NCI-H524 treated with DMSO at 0.1 percent for 48 hours (cell line): ENCODE results near the gene EPB42.
"Not testable (repeated sequence)": the region's sequence is repeated elsewhere in the genome, so short reads cannot be mapped to it uniquely, and the experiment has no call there.

Experiments used
- DNase-seq: peaks from one replicate; lab custom pipeline; 2025; lab: John Stamatoyannopoulos, UW

Gene EPB42

GRCh38 chr15:43212299-43212698, 8.5 kb downstream of the EPB42 start:
- no peak for DNase-seq

GRCh38 chr15:43211224-43211735, 9.5 kb downstream of the EPB42 start:
- DNase-seq, result no peak

DNA sequence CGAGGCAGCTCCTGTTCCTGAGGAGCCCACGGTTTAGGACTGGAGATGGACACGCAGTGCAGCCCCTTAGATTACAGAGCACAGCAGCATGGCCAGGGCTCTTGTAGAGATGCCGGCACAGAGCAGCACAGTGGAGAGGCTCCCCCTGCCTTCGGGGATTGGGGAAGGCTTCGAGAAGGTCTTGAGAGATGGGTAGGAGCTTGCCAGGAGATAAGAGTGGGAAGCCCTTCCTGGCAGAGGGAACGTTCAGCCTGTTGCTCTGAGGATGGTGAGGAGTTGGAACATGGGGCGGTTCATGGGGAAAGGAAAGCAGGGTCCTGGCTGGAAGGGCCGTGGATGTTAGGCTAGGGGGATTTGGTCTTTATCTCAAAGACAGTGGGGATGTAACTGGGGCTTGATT, 10.0 kb downstream of the EPB42 start:
- no peak for DNase-seq

GRCh38 chr15:43210172-43210745, 10.6 kb downstream of the EPB42 start:
- no peak for DNase-seq

DNA sequence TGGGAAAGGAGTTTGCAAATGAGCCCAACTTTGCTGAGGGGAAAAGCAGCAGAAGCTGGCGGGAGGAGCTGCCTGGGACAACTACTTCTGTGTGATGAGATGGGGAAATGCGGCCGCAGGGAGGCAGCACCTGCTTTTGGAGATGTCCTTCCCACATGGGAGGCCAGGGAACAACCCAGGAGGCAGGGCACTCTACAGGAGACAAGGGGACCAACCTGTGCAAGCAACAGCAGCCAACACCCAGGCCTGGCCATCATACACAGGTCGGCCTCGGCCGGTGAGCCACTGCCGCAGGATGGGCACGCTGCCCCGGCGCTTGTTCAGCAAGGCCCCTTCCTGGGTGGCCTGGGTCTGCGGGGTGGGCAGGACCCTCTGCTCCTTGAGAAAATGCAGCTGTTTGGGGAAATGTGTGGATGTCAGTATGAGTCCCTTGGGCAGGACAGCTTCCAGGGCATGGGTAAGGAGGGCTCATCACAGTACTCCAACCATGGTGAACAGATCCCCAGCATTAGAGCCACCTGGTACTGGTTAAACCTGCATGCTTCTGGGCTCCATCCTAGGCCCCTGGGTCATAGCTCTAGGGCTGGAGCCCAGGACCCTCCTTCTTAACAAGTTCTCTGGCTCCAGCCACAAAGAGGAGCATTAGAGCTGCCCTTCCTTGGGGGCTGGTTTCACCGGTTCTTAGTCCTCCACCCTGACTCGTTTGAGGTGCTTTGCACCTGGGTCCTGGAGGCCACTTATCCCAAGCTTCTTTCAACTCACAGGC, 11.6 kb downstream of the EPB42 start:
- no peak for DNase-seq

DNA sequence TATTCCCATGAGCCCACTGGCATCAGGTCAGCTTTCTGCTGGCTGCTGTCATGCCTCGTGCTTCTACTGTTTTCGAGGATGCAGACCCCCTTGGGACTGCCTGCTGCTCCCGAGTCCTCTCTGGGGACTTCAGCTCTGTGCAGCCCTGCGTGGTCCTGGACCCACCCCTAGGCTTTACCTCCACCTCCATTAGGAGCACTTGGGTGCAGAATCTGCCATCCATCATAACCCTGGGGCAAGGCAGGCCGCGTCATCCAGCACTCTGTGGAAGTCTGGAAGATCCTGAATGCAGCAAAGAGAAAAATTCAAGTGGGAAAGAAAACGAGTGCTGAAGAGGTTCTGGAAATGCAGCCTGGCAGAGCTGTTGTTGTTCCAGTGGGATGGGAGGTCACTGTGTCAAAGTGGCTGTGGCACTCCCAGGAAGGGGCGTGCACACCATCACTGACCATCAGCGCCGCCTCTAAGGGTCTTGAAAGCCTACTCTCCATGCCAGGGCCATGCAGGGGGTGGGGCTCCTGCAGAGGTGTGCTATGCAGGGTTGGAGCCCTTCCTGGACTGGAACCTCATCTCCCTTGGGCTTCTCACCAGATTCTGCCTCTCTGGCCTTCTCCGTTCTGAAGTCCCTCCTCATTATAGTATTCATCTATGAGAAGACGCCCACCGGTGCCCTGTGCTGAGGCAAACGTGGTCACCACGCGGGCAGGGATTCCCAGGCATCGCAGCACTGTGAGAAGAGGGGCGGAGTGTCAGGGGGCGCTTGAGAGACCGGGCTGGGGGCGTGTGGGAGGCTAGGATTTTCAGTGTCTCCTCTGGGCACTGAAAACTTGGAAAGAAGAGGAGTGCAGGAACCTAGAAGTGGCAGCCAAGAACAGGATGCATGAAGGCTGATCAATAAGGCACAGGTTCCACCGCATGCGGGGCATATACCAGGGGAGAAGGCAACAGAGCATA, 12.5 kb downstream of the EPB42 start:
- DNase-seq, result no peak

DNA sequence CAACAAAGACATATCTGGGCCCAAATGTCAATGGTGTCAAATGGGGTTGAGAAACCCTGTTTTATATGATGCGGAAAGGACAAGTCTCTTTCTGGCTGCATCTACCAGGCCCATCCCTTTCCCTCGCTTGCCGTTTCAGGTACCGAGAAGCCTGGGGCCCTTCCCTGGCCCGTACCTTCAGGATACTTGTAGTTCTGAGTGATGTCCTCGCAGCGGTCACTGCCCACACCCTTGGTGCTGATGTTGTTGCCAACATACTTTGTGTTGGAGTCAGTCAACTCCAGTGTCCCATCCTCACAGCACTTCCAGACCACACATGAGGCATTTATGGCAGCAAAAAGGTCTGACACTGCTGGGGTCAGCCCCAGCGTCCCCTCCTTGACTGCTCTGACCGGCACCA, 13.8 kb downstream of the EPB42 start:
- no peak for DNase-seq

DNA sequence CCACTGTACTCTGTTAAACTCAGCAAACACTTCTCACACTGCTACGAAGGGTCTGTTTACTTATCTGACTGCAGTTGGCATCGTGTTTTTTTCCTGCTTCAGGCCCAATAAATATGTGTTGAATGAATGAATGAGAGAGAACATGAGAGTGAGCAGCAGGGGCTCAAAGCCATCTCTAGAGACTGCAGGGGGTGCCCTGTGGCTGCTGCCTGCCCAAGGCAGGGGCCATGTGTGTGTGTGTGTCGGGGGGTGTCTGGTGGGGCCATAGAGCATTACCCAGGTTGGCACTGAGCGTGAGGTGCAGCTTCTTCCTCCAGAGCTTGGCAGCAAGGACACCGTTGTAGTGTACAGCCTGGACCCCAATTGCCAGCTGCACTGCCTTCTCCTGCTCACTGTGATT, 14.8 kb downstream of the EPB42 start:
- DNase-seq, result no peak

- no peak for DNase-seq
Observed at GRCh38 chr15:43204016-43204901, 16.6 kb downstream of the EPB42 start.

GRCh38 chr15:43199945-43200488, 20.8 kb downstream of the EPB42 start:
- DNase-seq, result no peak

DNA sequence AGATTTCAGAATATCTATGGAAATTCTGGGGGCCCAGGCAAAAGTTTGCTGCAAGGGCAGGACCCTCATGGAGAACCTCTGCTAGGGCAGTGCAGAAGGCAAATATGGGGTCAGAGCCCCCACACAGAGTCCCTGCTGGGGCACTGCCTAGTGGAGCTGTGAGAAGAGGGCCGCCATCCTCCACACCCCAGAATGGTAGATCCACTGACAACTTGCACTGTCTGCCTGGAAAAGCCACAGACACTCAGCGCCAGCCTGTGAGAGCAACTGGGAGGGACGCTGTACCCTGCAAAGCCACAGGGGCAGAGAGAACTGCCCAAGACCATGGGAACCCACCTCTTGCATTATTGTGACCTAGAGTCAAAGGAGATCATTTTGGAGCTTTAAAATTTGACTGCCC, 21.8 kb downstream of the EPB42 start:
- no peak for DNase-seq

DNA sequence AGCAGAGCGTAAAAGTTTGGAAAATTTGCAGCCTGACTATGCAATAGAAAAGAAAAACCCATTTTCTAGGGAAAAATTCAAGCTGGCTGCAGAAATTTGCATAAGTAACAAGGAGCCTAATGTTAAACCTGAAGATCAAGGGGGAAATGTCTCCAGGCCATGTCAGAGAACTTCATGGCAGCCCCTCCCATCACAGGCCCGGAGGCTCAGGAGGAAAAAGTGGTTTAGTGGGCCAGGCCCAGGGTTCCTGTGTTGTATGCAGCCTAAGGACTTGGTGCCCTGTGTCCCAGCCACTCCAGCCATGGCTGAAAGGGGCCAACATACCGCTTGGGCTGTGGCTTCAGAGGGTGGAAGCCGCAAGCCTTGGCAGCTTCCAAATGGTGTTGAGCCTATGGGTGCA, 22.3 kb downstream of the EPB42 start:
- not testable (repeated sequence) for DNase-seq

- not testable (repeated sequence) for DNase-seq
Observed at GRCh38 chr15:43197773-43198172, 23.0 kb downstream of the EPB42 start.

GRCh38 chr15:43196760-43197548, 23.9 kb downstream of the EPB42 start:
- DNase-seq, result no peak

- DNase-seq, result no peak
Observed at GRCh38 chr15:43194795-43195194, 26.0 kb downstream of the EPB42 start.

DNA sequence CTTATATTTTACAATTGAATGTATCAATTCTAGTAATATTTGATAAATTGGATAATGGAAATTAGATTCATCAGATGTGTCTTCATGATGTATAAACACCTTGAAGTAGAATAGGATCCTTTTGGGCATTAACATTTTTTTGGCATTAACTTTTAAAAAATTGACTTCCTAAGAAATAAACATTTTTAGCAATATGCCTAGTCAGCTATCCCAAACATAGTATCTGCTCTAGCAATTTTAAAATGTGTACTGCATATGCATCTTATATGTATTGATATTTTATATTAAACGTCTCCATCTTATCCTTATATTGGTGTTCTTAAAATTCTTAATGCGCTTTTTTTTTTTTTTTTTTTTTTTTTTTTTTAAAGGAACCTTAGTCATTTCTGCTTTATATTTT, 27.1 kb downstream of the EPB42 start:
- DNase-seq, result no peak

DNA sequence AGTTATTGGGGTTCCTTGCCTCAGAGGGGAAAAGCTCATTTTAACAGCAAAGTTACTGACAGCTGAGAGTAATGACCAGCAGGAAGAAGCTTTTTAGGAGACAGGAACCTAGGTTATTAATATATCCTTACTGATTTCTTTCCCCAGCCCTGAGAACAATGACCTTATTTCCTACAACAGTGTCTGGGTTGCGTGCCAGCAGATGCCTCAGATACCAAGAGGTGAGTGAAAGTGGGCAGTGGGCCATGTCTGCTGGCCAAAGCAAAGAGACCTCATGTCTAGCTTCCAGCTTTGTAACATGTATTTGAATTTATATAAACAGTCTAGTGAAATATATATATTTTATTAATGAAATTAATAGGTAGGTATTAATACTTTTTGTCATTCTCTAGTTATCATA, 30.6 kb downstream of the EPB42 start:
- no peak for DNase-seq

DNA sequence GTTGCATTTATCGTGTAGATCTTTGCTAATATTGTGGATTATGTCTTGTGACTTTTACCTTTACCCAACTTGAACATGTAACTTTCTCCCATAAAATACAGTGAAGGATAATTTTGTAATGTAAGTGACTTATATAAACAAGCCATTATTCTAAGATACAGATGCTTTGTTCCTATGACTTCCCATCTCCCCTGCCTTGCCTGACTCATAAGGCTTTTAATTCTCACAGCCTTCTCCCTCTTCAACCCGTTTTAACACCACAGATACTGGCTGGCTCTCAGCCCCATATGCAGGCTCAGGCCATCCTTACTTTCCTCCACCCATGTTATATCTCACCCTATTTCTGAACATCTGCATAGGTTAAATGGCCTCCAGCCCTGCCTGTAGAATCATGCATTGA, 31.5 kb downstream of the EPB42 start:
- DNase-seq, result no peak

DNA sequence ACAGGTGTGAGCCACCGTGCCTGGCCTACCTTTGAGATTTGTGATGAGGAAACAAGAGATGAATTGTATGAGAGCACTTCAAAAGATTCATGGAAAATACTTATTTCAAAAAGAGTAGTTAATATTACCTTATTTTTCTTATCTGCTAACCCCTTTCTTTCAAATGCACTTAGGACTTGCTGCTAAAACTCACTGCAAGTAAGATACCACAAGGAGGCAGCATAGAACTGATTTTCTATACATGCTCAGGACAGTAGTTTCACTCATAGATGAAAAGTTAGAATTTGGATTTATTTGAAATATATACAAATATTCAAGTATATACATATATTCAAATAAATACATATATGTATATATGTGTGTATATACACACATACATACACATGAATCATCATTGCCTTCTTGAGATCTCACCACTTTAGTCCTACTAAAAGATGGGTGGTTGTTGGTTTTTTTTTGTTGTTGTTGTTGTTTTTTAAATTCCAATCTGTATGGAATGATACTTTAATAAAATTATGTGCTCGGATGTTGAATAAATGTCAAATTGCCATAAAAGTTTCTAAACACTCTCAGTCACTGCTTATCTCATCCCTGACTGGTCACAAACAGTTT, 33.2 kb downstream of the EPB42 start:
- peak; percentile 4 for DNase-seq

DNA sequence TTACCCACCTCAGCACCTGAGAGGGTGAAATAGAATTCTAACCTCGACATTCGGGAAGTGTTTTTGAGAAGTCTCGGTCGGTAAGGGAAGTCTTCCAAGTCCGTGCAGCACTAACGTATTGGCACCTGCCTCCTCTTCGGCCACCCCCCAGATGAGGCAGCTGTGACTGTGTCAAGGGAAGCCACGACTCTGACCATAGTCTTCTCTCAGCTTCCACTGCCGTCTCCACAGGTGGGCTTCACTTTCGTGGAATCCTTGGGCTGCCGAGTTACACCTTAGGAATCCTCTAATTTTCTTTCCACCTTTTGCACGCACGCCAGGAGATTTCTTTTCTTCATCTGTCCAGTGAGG, 34.8 kb downstream of the EPB42 start:
- DNase-seq, result no peak
